PC-3 (cell line): ENCODE results near the gene DEFB129. TPM values are rescaled to one million over a fixed set of nuclear protein-coding genes. Genes with fewer than 3 reads are reported as not detected.
"Not testable (repeated sequence)": the region's sequence is repeated elsewhere in the genome, so short reads cannot be mapped to it uniquely, and the experiment has no call there.

Experiments
- ATAC-seq: fragments of 200-7000 bp; cut with Tn5 transposase; 2 replicates; pipeline ENCODE4 v1.9.1; 2020; ENCODE audit warnings: mild to moderate bottlenecking, moderate library complexity
- BruUV-seq: library from RNA; stranded (reverse); fragments of 400-500 nt; replicated peaks from 2 replicates; lab custom pipeline; 2021; lab: Mats Ljungman, UMichigan
- CTCF ChIA-PET: fragments of 300-600 bp; sonication (Branson Sonifier 250); formaldehyde crosslinking; loops from one replicate; lab custom pipeline; 2022; ENCODE audit warnings: antibody characterized with exemption; lab: Charles Lee
- POLR2A ChIA-PET: fragments of 300-600 bp; sonication (Branson Sonifier 250); formaldehyde crosslinking; loops from one replicate; lab custom pipeline; 2022; ENCODE audit warnings: antibody characterized with exemption; ENCODE audit not compliant: unreplicated experiment; lab: Charles Lee
- DNase-seq: peaks from one replicate; pipeline ENCODE4 v3.0.0-alpha.2; 2015
- H2AFZ ChIP-seq: fragments of 300-600 bp; sonication (generic); 2 replicates; pipeline ENCODE4 v1.6.0; 2016; ENCODE audit warnings: antibody characterized with exemption, low read length
- H3F3A ChIP-seq: fragments of 300-600 bp; sonication (generic); one replicate; pipeline ENCODE4 v1.6.0; 2017; ENCODE audit warnings: antibody characterized with exemption, low read length, control low read depth, mild to moderate bottlenecking; ENCODE audit not compliant: unreplicated experiment
- H3K27ac ChIP-seq: fragments of 300-600 bp; sonication (generic); 2 replicates; pipeline ENCODE4 v1.5.1; 2016; ENCODE audit warnings: mild to moderate bottlenecking, low read length
- H3K27me3 ChIP-seq: fragments of 300-600 bp; sonication (generic); 2 replicates; pipeline ENCODE4 v1.6.1; 2016; ENCODE audit warnings: low read length, mixed read lengths
- H3K36me3 ChIP-seq: fragments of 300-600 bp; sonication (generic); 2 replicates; pipeline ENCODE4 v1.6.1; 2016; ENCODE audit warnings: low read depth, mixed run types, low read length, mixed read lengths
- H3K4me1 ChIP-seq: fragments of 300-600 bp; sonication (generic); 2 replicates; pipeline ENCODE4 v1.5.1; 2016; ENCODE audit warnings: low read length; ENCODE audit not compliant: insufficient read depth
- H3K4me2 ChIP-seq: fragments of 300-600 bp; sonication (generic); 2 replicates; pipeline ENCODE4 v1.6.0; 2016; ENCODE audit warnings: low read length
- H3K4me3 ChIP-seq: fragments of 300-600 bp; sonication (generic); 2 replicates; pipeline ENCODE4 v1.5.1; 2016; ENCODE audit warnings: mild to moderate bottlenecking, low read length, mixed read lengths
- H3K79me2 ChIP-seq: fragments of 300-600 bp; sonication (generic); 2 replicates; pipeline ENCODE4 v1.6.1; 2017; ENCODE audit warnings: low read length, mixed read lengths
- H3K9ac ChIP-seq: fragments of 300-600 bp; sonication (generic); 2 replicates; pipeline ENCODE4 v1.6.0; 2016; ENCODE audit warnings: mild to moderate bottlenecking, low read length
- H3K9me2 ChIP-seq: fragments of 300-600 bp; sonication (generic); replicated peaks from 2 replicates; pipeline ENCODE4 v1.6.1; 2016; ENCODE audit warnings: mixed run types, low read length, mixed read lengths
- H3K9me3 ChIP-seq: fragments of 300-600 bp; sonication (generic); 2 replicates; pipeline ENCODE4 v1.6.1; 2016; ENCODE audit warnings: low read length, mixed read lengths
- H4K20me1 ChIP-seq: fragments of 300-600 bp; sonication (generic); 2 replicates; pipeline ENCODE4 v1.6.1; 2016; ENCODE audit warnings: low read length, mixed read lengths
- EZH2 ChIP-seq: fragments of 300-600 bp; sonication (generic); IDR thresholded peaks from one replicate; pipeline ENCODE4 v1.6.1; 2017; ENCODE audit warnings: antibody characterized with exemption, mild to moderate bottlenecking, low read length; ENCODE audit not compliant: unreplicated experiment
- EZH2phosphoT487 ChIP-seq: fragments of 300-600 bp; sonication (generic); IDR thresholded peaks from 2 replicates; pipeline ENCODE4 v1.6.1; 2018; ENCODE audit warnings: mild to moderate bottlenecking, antibody characterized with exemption, low read length, borderline replicate concordance
- intact Hi-C: fragments of 100-400 bp; cut with micrococcal nuclease; formaldehyde crosslinking; loops from 2 replicates; pipeline ENCODE4 v1.9.0; 2023
- total RNA-seq: library from RNA; depleted of rRNA; stranded (reverse); fragments of >200 nt; gene quantifications from 2 replicates; pipeline ENCODE4 v1.2.3, GENCODE V29; 2014
- TF ChIP-seq, protein P1 (sequence below): fragments of 300-600 bp; sonication (generic); conservative IDR thresholded peaks from 2 replicates; pipeline ENCODE4 v1.5.1; 2017; ENCODE audit warnings: antibody characterized with exemption, low read depth, mild to moderate bottlenecking, low read length

Gene DEFB129
- total RNA-seq, 1 experiment from 2014 or later: not detected

DNA sequence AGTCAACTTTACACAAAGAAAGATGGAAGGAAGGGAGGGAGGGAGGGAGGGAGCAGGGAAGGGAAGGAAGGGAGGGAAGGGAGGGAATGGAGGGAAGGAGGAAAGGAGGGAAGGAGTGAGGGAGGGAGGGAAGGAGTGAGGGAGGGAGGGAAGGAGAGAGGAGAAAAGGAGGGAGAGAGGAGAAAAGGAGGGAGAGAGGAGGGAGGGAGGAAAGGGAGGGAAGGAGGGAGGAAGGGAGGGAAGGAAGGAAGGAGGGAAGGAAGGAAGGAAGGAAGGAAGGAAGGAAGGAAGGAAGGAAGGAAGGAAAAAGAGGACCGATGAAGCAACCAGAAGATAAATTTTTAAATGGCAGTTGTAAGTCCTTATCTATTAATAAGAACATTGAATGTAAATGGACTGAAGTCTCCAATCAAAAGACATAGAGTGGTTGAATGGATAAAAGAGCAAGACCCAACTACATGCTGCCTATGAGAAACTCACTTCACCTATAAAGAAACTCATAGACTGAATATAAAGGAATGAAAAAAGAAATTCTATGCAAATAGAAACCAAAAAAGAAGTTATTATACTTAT is 5.7 kb upstream of the DEFB129 start:
- no peak overlapping the region for H3K9ac ChIP-seq
- no TSS peak for BruUV-seq
- no peaks in the 10 kb centered on the region for H4K20me1 ChIP-seq
- H3K4me2 ChIP-seq: no peak overlapping the region
- H3K27ac ChIP-seq: no peak overlapping the region
- ATAC-seq: no peak
- H3K9me3 ChIP-seq: no peaks in the 10 kb centered on the region
- no peaks in the 10 kb centered on the region for H3K9me2 ChIP-seq
- no peaks in the 10 kb centered on the region for H3K79me2 ChIP-seq
- ChIA-PET POLR2A (no interaction called here), CTCF (no interaction called here)
- H3K4me1 ChIP-seq: no peaks in the 10 kb centered on the region
- H2AFZ ChIP-seq: no peak overlapping the region
- no peaks in the 10 kb centered on the region for H3F3A ChIP-seq
- no peak for DNase-seq
- H3K36me3 ChIP-seq: no peaks in the 10 kb centered on the region
- intact Hi-C loops: no loop called here
- no peak overlapping the region for H3K4me3 ChIP-seq
- peaks cover 34% of the 10 kb centered on the region for H3K27me3 ChIP-seq
- TF ChIP-seq EZH2phosphoT487 (no peak), EZH2 (no peak)
- TF ChIP-seq, protein P1, sequence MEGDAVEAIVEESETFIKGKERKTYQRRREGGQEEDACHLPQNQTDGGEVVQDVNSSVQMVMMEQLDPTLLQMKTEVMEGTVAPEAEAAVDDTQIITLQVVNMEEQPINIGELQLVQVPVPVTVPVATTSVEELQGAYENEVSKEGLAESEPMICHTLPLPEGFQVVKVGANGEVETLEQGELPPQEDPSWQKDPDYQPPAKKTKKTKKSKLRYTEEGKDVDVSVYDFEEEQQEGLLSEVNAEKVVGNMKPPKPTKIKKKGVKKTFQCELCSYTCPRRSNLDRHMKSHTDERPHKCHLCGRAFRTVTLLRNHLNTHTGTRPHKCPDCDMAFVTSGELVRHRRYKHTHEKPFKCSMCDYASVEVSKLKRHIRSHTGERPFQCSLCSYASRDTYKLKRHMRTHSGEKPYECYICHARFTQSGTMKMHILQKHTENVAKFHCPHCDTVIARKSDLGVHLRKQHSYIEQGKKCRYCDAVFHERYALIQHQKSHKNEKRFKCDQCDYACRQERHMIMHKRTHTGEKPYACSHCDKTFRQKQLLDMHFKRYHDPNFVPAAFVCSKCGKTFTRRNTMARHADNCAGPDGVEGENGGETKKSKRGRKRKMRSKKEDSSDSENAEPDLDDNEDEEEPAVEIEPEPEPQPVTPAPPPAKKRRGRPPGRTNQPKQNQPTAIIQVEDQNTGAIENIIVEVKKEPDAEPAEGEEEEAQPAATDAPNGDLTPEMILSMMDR: no peak

DNA sequence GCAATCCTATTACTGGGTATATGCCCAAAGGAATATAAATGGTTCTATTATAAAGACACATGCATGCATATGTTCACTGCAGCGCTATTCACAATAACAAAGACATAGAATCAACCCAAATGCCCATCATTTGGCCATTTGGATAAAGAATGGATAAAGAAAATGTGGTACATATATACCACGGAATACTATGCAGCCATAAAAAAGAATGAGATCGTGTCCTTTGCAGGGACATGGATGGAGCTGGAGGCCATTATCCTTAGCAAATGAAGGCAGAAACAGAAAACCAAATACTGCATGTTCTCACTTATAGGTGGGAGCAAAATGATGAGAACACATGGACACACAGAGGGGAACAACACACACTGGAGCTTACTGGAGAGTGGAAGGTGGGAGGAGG is 1.2 kb upstream of the DEFB129 start:
- CTCF ChIA-PET, intact Hi-C loops, ATAC-seq, H3K4me2 ChIP-seq, H3K36me3 ChIP-seq, DNase-seq, BruUV-seq, H3K79me2 ChIP-seq, H3K4me1 ChIP-seq, POLR2A ChIA-PET, H3F3A ChIP-seq, H2AFZ ChIP-seq, H3K9me2 ChIP-seq, H4K20me1 ChIP-seq, H3K9me3 ChIP-seq, H3K27ac ChIP-seq, H3K9ac ChIP-seq, H3K4me3 ChIP-seq: not testable (repeated sequence)
- peaks cover 44% of the 10 kb centered on the region for H3K27me3 ChIP-seq

GRCh38 chr20:227439-228105 is 514 bp downstream of the DEFB129 start:
- no peaks in the 10 kb centered on the region for H3K9me3 ChIP-seq
- no peak overlapping the region for H3K27ac ChIP-seq
- DNase-seq: no peak
- no peak overlapping the region for H3K9ac ChIP-seq
- BruUV-seq: no TSS peak
- H4K20me1 ChIP-seq: no peaks in the 10 kb centered on the region
- peaks cover 39% of the 10 kb centered on the region for H3K27me3 ChIP-seq
- no peak overlapping the region for H3K4me3 ChIP-seq
- H3K4me2 ChIP-seq: no peak overlapping the region
- intact Hi-C loops: no loop called here
- no peak for ATAC-seq
- H2AFZ ChIP-seq: no peak overlapping the region
- ChIA-PET CTCF (no interaction called here), POLR2A (no interaction called here)
- no peaks in the 10 kb centered on the region for H3K79me2 ChIP-seq
- H3K4me1 ChIP-seq: no peaks in the 10 kb centered on the region
- H3K36me3 ChIP-seq: no peaks in the 10 kb centered on the region
- H3K9me2 ChIP-seq: no peaks in the 10 kb centered on the region
- TF ChIP-seq, protein P1: no peak
- TF ChIP-seq EZH2phosphoT487 (no peak), EZH2 (no peak)
- no peaks in the 10 kb centered on the region for H3F3A ChIP-seq
